Astrocyte (in vitro differentiated cells and primary cell): Measurements from ENCODE around the gene PLCH2. TPM values are rescaled to one million over a fixed set of nuclear protein-coding genes. Genes with fewer than 3 reads are reported as not detected.
A peak's percentile ranks its signal among the peaks of the same experiment; 100 is the strongest.

Experiments used
- DNase-seq: peaks from one replicate; pipeline ENCODE4 v3.0.0-alpha.2; 2010; ENCODE audit warnings: low read depth
- FAIRE-seq: peaks from 2 replicates; lab custom pipeline; 2011; peaks lifted over from hg19 to GRCh38; lab: Jason Lieb, UNC
- H2AFZ ChIP-seq: 2 replicates; pipeline ENCODE4 v1.6.0; 2012; ENCODE audit warnings: low read depth, low read length, inconsistent platforms
- H3K27ac ChIP-seq: 2 replicates; pipeline ENCODE4 v1.5.1; 2011; ENCODE audit warnings: low read depth, low read length, inconsistent platforms
- H3K27me3 ChIP-seq: 2 replicates; pipeline ENCODE4 v1.6.0; 2011; ENCODE audit warnings: low read length, inconsistent platforms; ENCODE audit not compliant: insufficient read depth
- H3K36me3 ChIP-seq: 2 replicates; pipeline ENCODE4 v1.5.1; 2011; ENCODE audit warnings: low read length, inconsistent platforms; ENCODE audit not compliant: insufficient read depth
- H3K4me1 ChIP-seq: 2 replicates; pipeline ENCODE4 v1.5.1; 2011; ENCODE audit warnings: low read length, inconsistent platforms; ENCODE audit not compliant: insufficient read depth
- H3K4me2 ChIP-seq: 2 replicates; pipeline ENCODE4 v1.6.0; 2012; ENCODE audit warnings: low read length, inconsistent platforms
- H3K4me3 ChIP-seq: 2 replicates; pipeline ENCODE4 v1.5.1; 2011; ENCODE audit warnings: low read depth, mild to moderate bottlenecking, low read length, inconsistent platforms; ENCODE audit not compliant: insufficient read depth
- H3K79me2 ChIP-seq: 2 replicates; pipeline ENCODE4 v1.6.0; 2012; ENCODE audit warnings: mild to moderate bottlenecking, low read length, inconsistent platforms; ENCODE audit not compliant: insufficient read depth
- H3K9ac ChIP-seq: 2 replicates; pipeline ENCODE4 v1.6.0; 2012; ENCODE audit warnings: mild to moderate bottlenecking, low read length, inconsistent platforms
- H3K9me3 ChIP-seq: 2 replicates; pipeline ENCODE4 v1.5.1; 2012; ENCODE audit warnings: low read depth, mild to moderate bottlenecking, low read length, inconsistent platforms; ENCODE audit not compliant: insufficient read depth
- H4K20me1 ChIP-seq: 2 replicates; pipeline ENCODE4 v1.6.0; 2012; ENCODE audit warnings: low read length, inconsistent platforms; ENCODE audit not compliant: insufficient read depth
- H3K27ac Mint-ChIP-seq: one replicate; pipeline ENCODE4 v1.8.0; 2021; ENCODE audit warnings: mild to moderate bottlenecking, mixed read lengths; ENCODE audit not compliant: unreplicated experiment
- H3K27me3 Mint-ChIP-seq: one replicate; pipeline ENCODE4 v1.8.0; 2021; ENCODE audit warnings: low read depth, mixed read lengths; ENCODE audit not compliant: unreplicated experiment
- H3K36me3 Mint-ChIP-seq: one replicate; pipeline ENCODE4 v1.8.0; 2021; ENCODE audit warnings: low read depth, mixed read lengths; ENCODE audit not compliant: unreplicated experiment
- H3K4me1 Mint-ChIP-seq: one replicate; pipeline ENCODE4 v1.8.0; 2021; ENCODE audit warnings: low read depth, mixed read lengths; ENCODE audit not compliant: unreplicated experiment
- H3K4me3 Mint-ChIP-seq: one replicate; pipeline ENCODE4 v1.8.0; 2021; ENCODE audit warnings: mild to moderate bottlenecking, moderate library complexity, mixed read lengths; ENCODE audit not compliant: unreplicated experiment
- H3K9me3 Mint-ChIP-seq: one replicate; pipeline ENCODE4 v1.8.0; 2021; ENCODE audit warnings: mild to moderate bottlenecking, mixed read lengths; ENCODE audit not compliant: unreplicated experiment
- EZH2 ChIP-seq: IDR thresholded peaks from 2 replicates; pipeline ENCODE4 v1.6.1; 2012; ENCODE audit warnings: mild to moderate bottlenecking, low read length, inconsistent platforms; ENCODE audit not compliant: insufficient read depth
- total RNA-seq: library from RNA; stranded (reverse); gene quantifications from 2 replicates; pipeline ENCODE4 v1.2.1, GENCODE V29; 2021
- TF ChIP-seq, protein P1 (sequence below): IDR thresholded peaks from 2 replicates; pipeline ENCODE4 v1.5.1; 2011; ENCODE audit warnings: low read depth, mild to moderate bottlenecking, inconsistent platforms, low read length, moderate library complexity; ENCODE audit not compliant: insufficient read depth

The PLCH2 gene
- total RNA-seq, 1 donor from 2014 or later = 2.0 TPM

DNA sequence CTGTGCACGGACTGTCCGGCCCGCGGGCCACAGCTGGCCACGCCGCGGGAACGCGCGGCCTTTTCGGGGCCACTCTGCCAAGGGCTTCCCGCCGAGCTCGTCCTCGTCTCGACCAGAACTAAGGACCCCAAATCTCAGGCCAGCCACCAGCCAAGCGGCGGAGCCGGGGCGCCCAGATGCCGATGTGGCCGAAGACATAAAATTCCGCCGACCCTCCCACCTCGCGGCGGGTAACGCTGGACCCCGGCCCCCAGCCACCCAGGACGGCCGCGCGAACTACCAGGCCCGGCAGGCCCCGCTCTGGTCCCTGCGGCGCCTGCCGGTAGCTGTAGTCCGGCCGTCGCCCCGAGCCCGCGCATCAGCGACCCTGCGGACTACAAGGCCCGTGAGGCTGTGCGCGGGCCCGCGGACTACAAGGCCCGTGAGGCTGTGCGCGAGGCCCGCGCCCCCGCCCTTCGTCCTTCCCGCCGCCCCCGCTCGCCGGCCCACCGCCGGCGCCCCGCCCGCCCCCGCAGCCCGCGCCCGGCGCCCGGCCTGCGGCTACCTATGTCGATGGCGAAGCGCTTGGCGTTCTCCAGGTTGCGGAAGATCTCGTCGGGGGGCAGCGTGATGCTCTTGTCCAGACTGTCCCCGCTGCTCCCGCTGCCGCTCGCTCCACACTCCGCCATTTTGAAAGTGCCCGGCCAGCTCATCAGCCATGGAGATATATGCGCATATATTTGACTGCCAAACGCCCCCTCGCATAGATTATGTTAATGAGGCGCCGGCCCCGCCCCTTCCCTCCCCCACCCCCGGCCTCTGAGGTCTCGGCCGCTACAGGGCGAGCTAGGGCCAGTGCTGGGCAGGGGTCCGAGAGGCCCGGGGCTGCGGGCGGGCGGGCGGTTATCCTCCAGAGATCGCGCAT lies 50.1 kb downstream of the PLCH2 start, which contains the start of gene PANK4:
TSS of gene PANK4 (minus strand) at position 677 of the 904 bp plus-strand sequence. CDS start at position 668, 9 bp downstream.
- peak within 1 kb of the TSS; percentile 94 for H3K9ac ChIP-seq
- H3K4me2 ChIP-seq = peak within 1 kb of the TSS; percentile 99
- Mint-ChIP-seq H3K36me3 (peaks cover 2% of the 10 kb centered on the region), H3K27me3 (peaks cover 11% of the 10 kb centered on the region), H3K27ac (peak within 1 kb of the TSS; percentile 50), H3K9me3 (no peaks in the 10 kb centered on the region), H3K4me1 (peaks cover 14% of the 10 kb centered on the region), H3K4me3 (peak within 1 kb of the TSS; percentile 89)
- no peaks in the 10 kb centered on the region for H3K9me3 ChIP-seq
- H2AFZ ChIP-seq = peak within 1 kb of the TSS; percentile 78
- H3K27me3 ChIP-seq = peaks cover 4% of the 10 kb centered on the region
- TF ChIP-seq, protein P1, sequence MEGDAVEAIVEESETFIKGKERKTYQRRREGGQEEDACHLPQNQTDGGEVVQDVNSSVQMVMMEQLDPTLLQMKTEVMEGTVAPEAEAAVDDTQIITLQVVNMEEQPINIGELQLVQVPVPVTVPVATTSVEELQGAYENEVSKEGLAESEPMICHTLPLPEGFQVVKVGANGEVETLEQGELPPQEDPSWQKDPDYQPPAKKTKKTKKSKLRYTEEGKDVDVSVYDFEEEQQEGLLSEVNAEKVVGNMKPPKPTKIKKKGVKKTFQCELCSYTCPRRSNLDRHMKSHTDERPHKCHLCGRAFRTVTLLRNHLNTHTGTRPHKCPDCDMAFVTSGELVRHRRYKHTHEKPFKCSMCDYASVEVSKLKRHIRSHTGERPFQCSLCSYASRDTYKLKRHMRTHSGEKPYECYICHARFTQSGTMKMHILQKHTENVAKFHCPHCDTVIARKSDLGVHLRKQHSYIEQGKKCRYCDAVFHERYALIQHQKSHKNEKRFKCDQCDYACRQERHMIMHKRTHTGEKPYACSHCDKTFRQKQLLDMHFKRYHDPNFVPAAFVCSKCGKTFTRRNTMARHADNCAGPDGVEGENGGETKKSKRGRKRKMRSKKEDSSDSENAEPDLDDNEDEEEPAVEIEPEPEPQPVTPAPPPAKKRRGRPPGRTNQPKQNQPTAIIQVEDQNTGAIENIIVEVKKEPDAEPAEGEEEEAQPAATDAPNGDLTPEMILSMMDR = no peak
- TF ChIP-seq EZH2 = no peak
- H4K20me1 ChIP-seq = peaks cover 48% of the 10 kb centered on the region
- H3K27ac ChIP-seq = peak within 1 kb of the TSS; percentile 77
- peaks cover 40% of the 10 kb centered on the region for H3K4me1 ChIP-seq
- peaks cover 3% of the 10 kb centered on the region for H3K36me3 ChIP-seq
- peaks cover 48% of the 10 kb centered on the region for H3K79me2 ChIP-seq
- H3K4me3 ChIP-seq = peak within 1 kb of the TSS; percentile 91
- FAIRE-seq = no peak
- DNase-seq = peak; percentile 85

DNA sequence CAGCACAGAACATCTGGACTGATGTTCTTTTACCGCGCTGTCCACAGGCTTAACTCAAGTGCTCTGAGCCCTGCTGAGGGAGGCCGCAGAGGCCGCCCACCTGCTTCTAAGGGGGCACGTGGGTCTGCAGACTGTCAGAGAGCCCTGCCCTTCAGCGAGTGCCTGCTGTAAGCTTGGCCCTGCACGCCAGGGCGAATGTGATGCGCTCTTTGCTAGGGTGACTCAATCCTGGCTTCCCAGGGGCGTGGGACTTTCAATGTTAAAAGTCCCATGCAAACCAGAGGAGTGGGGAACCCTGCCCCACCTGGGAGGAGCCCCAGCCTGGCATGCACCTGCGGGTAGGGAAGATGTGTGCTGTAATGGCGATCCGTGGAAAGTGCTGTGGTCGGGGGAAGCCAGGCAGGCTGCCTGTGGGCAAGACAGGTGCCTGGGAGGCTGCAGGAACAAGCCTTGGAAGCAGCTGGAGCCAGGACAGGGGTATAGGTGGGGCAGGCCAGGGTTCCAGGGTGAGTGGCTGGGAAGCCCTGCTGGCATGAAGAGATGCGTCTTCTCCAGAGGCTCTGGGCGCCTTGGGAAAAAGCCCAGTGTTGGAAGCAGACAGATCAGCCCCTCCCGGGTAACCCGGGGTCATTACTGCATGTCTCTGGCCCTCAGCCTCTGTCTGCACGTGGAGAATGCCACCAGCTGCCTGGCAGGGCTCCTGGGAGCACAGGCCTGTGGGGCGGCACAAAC lies 50.9 kb downstream of the PLCH2 start:
- Mint-ChIP-seq H3K36me3 (peaks cover 2% of the 10 kb centered on the region), H3K27ac (peak overlapping the region; percentile 13), H3K9me3 (no peaks in the 10 kb centered on the region), H3K4me1 (peaks cover 14% of the 10 kb centered on the region), H3K4me3 (peak overlapping the region; percentile 47), H3K27me3 (peaks cover 18% of the 10 kb centered on the region)
- peaks cover 40% of the 10 kb centered on the region for H3K79me2 ChIP-seq
- FAIRE-seq (no peak), DNase-seq (peak; percentile 29)
- peak overlapping the region; percentile 40 for H2AFZ ChIP-seq
- H3K36me3 ChIP-seq = peaks cover 3% of the 10 kb centered on the region
- no peak overlapping the region for H3K27ac ChIP-seq
- H3K9me3 ChIP-seq = no peaks in the 10 kb centered on the region
- no peak overlapping the region for H3K9ac ChIP-seq
- no peak for TF ChIP-seq EZH2
- TF ChIP-seq, protein P1 = no peak
- H3K4me1 ChIP-seq = peaks cover 40% of the 10 kb centered on the region
- no peak overlapping the region for H3K4me3 ChIP-seq
- H3K4me2 ChIP-seq = peak overlapping the region; percentile 99
- H4K20me1 ChIP-seq = peaks cover 40% of the 10 kb centered on the region
- H3K27me3 ChIP-seq = peaks cover 6% of the 10 kb centered on the region
